ENCODE results near the gene ENO2.
"Not testable (repeated sequence)": the region's sequence is repeated elsewhere in the genome, so short reads cannot be mapped to it uniquely, and the experiment has no call there.

GRCh38 chr12:6879824-6880223 lies 34.6 kb upstream of the ENO2 start:
- not testable (repeated sequence) for TF ChIP-seq POLR2A (IDR thresholded peaks at IDR 0.05; ENCODE audit: low read length); GATA1 (IDR thresholded peaks at IDR 0.05; ENCODE audit: low read depth, low read length)

Data from erythroblast (primary cell).